NCI-H69 (cell line): Measurements from ENCODE around the gene FOXO6.
"Not testable (repeated sequence)": the region's sequence is repeated elsewhere in the genome, so short reads cannot be mapped to it uniquely, and the experiment has no call there.

Experiments used
- DNase-seq: peaks from one replicate; lab custom pipeline; 2025; lab: John Stamatoyannopoulos, UW

FOXO6 gene

GRCh38 chr1:41329662-41330587 is 31.3 kb upstream of the FOXO6 start:
- DNase-seq = no peak

- peak; percentile 24 for DNase-seq
These were observed 30.4 kb upstream of the FOXO6 start for GRCh38 chr1:41330588-41331545.

- DNase-seq = no peak
These were observed 29.7 kb upstream of the FOXO6 start for GRCh38 chr1:41331546-41331917.

DNA sequence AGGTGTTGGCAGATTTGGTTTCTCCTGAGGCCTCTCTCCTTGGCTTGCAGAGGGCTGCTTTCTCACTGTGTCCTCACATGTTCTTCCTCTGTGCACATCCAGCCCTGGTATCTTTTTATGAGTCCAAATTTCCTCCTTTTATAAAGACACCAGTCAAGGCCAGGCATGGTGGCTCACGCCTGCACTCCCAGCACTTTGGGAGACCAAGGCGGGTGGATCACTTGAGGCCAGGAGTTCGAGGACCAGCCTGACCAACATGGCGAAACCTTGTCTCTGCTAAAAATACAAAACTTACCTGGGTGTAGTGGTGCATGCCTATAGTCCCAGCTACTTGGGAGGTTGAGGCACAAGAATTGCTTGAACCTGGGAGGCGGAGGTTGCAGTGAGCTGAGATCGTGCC is 29.1 kb upstream of the FOXO6 start:
- not testable (repeated sequence) for DNase-seq

DNA sequence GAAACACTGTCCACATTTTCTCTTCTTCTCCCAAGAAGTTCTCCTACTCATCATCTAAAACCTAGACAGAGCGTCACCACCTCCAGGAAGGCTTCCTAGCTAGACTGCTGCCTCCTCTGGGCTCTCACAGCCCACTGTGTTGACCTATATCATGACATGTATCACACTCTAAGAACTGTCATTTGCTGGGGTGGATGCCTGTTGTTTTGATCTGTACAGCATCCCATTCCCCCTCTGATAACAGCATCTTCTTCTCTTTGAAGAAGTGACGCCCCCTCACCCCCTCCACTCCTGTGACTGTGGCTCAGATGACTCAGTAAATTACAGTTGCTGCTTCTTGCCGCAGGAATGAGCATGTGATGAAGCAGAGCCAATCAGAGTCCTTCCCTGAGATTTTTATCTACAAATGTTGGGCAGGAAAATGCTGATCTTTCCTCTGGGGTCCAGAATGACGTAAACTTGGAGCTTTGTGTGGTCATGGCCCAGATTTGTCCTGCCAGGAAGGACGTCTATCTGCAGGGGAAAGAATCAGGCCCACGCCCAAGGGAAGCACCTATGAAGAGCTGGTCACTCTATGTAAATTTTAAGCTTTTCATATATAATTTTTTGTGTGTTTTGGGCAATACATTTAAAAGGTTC is 28.0 kb upstream of the FOXO6 start:
- DNase-seq = no peak

GRCh38 chr1:41338820-41339219 is 22.4 kb upstream of the FOXO6 start:
- DNase-seq = no peak

DNA sequence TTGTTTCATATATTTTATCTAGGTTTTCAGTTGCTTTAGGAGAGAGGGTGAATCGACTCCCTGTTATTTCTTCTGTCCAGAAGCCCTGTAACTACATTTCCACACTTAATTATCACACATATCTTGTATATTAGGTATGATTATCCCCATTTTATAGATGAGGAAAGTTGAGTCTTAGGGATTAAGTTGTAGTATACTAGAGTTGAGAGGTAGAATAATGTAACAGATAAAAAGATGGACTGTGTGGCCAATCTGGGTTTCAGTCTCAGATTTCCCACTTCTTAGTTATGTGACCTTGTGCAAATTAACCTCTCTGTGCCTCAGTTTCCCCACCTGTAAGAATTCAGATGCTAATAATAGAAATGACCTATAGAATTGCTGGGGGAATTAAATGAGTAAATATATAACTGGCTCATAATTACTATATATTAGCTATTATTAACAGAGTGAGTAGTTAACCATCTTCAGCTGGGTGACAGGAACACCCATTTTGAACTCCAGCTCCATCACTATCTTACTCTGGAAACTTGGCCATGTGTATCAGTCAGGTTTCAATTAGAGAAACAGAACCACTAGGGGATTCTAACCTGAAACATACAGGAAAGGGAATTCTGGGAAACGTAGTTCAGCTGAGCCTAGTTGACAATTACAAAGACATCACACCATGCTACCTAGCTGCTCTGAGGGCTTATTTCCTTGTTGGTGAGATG is 20.4 kb upstream of the FOXO6 start:
- DNase-seq = peak; percentile 54

DNA sequence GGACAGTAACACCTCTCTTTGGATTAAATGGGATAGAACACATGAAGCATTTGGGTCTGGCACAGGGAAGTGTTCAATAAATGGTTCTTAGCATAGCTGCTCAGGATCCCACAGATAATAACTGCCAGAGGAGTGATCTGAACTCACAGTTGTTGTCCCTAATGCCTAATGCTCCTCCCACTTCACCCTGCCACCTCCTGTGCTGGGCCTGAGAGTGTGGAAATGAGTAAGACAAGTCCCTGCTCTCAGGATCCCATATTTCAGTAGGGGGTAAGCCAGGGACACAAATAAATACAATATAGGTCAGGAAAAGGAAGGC is 19.9 kb upstream of the FOXO6 start:
- DNase-seq = peak; percentile 49

- DNase-seq = peak; percentile 92
These were observed 19.3 kb upstream of the FOXO6 start for GRCh38 chr1:41341772-41342562.

- DNase-seq = no peak
These were observed 18.4 kb upstream of the FOXO6 start for GRCh38 chr1:41342774-41343355.

DNA sequence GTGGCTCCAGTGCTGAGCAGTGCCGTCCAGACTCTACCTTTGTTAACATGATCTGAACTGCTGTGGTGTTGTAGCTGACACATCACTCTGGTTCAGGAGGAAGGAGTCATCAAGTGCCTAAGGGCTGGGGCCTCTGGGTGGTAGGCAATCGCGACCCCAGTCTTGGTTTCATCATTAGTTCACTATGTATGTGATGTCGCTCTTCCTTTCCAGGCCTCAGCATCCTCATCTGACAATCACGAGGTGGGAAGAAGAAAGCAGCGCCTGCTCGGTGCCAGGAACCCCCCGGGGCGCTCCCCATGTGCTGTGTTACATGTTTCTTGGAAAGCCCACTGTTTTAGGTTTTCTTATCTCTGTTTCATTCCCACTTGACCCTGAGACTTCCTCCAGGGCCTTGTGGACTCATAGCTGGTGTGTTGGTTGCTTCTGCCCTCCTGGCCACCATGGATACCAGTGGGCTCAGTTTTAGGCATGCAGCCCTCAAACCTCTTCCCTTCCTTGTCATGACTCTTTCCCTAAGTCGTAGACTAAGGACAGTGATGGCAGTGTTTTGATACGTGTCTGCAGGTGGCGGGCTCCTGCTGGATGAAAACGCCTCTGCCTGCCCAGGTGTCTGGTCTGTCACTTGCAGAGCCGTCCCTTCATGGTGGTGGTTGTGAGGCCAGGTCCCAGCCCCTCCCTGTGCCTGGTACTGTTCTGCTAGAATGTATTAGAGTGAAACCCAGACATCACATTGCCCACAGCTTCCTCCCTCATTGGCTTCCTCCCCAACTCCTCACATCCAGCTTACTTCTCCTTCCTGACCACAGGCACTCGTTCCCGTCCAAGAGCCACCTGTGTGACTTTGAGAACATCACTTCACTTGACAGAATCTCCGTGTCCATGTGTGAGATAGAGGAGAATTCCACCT is 17.2 kb upstream of the FOXO6 start:
- DNase-seq = no peak

DNA sequence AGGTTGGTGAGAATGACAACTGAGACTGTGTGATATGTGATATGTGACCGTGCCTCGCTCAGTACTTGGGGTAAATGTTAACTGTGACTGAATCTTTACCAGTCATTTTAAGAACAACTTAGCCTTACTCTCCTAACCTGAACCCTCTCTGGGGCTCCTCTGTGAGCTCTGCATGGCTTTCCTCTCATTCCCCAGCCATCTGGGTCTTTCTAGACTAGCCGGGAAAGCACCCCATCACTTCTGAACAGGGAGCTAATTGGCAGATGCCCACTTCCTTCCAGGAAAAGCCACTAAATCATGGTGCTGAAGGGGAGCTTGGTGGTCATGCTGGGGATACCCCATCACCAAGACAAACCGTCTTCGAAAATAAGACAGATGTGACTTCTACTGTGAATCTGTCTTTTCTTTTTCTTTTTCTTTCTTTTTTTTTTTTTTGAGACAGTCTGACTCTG is 16.5 kb upstream of the FOXO6 start:
- no peak for DNase-seq

GRCh38 chr1:41345434-41346075 is 15.7 kb upstream of the FOXO6 start:
- no peak for DNase-seq

DNA sequence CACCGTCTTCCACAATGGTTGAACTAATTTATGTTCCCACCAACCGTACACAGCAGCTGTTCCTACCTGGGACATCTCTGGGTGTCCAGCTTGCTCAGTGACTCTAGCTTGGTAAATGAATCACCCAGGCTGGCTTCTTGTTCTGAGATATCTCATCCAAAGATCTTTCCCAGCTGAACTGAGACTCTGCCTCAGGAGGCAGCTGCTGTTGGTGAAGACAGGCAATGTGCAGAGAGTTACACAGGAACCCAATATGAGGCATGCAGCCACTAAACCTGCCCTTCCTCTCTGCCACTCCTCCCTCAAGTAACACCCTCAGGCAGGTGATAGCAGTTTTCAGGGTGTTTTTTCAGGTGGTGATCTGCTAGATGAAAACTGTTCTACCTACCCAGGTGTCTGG is 14.0 kb upstream of the FOXO6 start:
- no peak for DNase-seq

- no peak for DNase-seq
These were observed 12.8 kb upstream of the FOXO6 start for GRCh38 chr1:41348394-41348793.

DNA sequence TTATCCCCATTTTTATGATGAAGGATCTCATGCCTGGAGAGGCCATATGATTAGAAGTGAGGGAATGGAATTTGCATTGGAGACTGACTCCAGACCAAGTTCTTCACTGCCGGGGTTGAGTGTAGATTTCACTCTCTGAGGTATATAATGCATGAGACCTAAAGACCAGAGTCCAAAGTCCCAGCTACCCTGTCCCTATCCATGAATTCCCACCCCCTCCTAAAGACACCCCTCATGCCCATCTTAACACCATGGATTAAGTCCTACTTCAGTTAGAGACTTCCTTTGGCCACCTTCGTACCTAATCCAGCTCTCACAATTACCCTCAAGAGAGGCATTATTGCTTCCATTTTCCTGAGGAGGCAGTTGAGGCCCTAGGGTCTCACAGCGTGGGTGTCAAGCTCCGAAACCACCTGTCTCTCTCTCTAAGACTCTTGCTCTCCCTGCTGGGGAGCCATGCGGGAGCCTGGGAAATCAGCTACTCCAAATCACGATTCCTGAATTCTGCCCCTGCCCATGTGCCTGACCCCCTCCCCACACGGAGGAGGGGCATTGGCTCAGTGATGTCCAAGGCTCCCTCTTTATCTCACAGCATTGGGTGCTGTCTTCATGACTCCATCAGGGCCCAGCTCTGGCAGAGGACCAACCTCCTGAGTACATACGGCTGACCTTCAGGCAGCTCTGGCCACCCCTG is 11.7 kb upstream of the FOXO6 start:
- DNase-seq = no peak

DNA sequence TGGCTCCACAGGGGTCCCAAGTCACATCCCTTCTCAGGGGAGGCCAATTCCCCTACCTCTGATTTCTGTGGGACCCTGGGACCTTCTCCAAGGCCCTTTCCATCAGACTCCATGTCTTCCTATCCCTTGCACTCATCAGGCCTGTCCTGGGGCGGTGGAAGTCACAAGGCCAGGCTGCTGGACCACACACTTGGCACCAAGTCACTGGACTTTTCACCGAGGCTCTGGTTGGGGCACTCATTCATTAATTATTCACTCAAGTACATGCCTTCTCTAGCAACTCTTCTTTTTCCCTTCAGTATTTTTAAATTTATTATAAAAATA is 11.2 kb upstream of the FOXO6 start:
- no peak for DNase-seq
